ENCODE measurements around the gene DCUN1D3.
A peak's percentile ranks its signal among the peaks of the same experiment; 100 is the strongest.

The DCUN1D3 gene

DNA sequence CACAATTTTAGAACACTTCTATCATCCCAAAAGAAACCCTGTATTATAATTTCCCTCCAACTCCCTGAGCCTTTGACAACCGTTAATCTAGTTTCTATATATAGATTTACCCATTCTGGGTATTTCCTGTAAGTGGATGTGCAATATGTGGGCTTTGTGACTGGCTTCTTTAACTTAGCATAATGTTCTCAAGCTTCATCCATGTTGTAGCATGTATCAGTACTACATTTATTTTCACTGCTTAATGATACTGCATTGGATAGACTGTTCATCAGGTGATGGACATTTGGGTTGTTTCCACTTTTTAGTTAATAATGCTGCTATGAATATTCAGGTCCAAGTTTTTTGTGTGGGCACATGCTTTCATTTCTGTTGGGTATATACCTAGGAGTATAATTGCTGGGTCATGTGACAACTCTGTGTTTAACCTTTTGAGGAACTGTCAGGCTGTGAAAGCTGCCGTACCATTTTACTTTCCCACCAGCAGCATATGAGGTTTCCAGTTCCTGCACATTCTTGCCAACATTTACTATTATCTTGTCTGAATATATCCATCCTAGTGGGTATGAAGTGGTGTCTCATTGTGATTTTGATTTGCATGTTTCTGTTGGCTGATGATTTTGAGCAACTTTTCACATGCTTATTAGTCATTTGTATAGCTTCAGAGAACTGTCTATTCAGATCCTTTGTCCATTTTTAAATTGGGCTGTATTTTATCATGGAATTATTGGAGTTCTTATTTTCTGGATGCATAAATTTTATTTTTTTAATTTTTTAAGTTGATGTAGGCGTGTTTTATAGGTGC is 77.4 kb downstream of the DCUN1D3 start:
- no peak for DNase-seq (ENCODE audit: low spot score)

DNA sequence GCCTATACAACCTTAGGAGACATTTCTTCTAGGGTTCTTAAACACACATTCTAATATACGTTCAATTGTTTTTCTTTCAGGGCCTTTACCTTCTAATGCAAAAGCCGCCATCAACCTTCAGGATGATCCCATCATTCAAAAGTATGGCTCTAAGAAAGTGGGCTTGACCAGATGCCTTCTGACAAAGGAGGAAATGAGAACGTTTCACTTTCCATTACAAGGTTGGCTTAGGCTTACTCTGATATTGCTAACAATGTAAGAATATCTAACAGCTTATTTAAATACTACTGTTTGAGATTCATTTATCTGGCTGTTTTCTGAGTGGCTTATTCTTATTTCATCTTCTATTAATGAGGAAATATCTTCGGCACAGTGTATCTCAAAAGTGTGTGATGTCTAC is 78.5 kb downstream of the DCUN1D3 start:
- DNase-seq (ENCODE audit: low spot score), result no peak

DNA sequence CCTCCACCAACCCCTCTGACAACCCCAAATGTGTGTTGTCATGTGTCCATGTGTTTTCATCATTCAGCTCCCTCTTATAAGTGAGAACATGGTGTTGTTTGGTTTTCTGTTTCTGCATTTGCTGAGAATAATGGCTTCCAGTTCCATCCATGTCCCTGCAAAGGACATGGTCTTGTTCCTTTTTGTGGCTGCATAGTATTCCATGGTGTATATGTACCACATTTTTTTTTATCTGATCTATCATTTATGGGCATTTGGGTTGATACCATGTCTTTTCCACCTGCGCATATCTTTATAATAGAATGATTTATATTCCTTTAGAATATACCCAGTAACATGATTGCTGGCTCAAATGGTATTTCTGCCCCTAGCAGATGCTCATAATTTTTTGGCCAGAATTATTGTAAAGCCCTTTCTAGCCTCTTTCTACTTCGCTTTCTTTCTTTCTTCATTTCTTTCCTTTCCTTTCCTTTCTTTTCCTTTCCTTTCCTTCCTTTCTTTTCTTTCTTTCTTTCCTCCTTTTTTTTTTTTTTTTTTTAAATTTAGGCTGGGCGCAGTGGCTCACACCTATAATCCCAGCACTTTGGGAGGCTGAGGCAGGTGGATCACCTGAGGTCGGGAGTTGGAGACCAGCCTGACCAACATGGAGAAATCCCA is 81.1 kb downstream of the DCUN1D3 start:
- no peak for DNase-seq (ENCODE audit: low spot score)

DNA sequence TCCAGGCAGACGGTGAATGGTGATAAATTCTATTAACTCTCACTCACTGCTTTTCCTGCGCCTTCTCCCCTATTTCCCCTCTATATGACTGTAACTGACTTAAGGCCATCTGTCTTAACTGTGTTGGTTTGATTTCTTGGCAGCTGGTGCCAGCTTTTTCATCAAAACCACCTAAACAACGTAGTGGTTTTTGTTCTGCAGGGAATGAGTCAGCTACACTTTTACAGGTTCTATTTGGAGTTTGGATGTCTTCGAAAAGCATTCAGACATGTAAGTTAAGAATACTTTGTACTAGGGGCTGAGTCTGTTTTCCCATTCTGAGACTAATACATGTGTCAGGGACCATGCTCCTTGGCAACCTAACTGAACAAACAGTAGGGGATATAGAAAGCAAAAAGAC is 85.4 kb downstream of the DCUN1D3 start:
- DNase-seq (ENCODE audit: low spot score), result no peak

DNA sequence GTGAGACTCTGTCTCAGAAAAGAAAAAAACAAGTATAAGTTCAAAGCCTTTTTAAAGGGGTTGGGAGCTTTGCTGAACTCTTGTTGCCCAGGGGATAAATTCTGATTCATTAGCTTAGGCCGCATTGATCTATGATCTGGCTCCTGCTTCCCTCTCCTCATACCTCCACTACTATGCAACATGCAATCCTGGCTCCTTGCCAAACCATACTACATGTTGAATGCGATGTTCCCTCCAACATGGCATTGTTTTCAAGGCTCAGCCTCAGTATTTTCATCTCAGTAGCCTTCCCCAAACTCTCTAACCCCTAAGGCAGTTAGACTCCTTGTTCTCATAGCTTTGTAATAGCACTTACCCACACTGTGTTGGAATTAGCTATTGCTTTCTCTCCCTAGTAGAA is 87.6 kb downstream of the DCUN1D3 start:
- DNase-seq (ENCODE audit: low spot score), result no peak

DNA sequence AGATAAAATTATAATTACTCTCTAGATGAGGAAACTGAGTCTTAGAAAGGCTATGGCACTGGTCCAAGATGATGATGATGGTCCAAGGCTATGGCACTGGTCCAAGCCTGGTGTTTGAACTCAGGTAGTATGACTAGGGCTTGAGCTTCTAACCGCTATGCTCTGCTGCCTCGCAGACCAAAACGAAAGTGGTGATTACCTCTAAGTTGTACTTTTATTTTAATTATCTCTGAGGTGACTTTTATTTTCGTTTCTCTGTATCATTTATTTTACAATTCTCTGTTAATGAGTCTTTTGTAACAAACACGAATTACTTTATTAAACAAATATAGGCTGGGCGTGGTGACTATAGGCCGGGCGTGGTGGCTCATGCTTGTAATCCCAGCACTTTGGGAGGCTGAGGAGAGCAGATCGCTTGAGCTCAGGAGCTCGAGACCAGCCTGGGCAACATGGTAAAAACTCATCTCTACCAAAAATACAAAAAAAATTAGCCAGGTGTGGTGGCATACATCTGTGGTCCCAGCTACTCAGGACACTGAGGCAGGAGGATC is 88.2 kb downstream of the DCUN1D3 start:
- DNase-seq (ENCODE audit: low spot score), result no peak

DNA sequence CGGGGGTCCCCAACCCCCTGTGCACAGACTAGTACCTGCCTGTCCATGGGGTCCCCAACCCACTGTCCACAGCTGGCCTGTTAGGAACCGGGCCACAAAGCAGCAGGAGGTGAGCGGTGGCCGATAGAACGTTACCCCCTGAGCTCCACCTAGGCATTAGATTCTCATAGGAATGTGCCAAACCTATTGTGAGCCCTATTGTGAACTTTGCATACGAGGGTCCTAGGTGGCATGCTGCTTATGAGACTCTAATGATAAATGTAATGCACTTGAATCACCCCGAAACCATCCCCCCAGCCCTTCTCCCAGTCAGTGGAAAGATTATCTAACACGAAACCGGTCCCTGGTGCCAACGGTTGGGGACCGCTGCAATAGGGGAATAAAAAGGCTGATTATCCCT is 92.3 kb downstream of the DCUN1D3 start:
- no peak for DNase-seq (ENCODE audit: low spot score)

DNA sequence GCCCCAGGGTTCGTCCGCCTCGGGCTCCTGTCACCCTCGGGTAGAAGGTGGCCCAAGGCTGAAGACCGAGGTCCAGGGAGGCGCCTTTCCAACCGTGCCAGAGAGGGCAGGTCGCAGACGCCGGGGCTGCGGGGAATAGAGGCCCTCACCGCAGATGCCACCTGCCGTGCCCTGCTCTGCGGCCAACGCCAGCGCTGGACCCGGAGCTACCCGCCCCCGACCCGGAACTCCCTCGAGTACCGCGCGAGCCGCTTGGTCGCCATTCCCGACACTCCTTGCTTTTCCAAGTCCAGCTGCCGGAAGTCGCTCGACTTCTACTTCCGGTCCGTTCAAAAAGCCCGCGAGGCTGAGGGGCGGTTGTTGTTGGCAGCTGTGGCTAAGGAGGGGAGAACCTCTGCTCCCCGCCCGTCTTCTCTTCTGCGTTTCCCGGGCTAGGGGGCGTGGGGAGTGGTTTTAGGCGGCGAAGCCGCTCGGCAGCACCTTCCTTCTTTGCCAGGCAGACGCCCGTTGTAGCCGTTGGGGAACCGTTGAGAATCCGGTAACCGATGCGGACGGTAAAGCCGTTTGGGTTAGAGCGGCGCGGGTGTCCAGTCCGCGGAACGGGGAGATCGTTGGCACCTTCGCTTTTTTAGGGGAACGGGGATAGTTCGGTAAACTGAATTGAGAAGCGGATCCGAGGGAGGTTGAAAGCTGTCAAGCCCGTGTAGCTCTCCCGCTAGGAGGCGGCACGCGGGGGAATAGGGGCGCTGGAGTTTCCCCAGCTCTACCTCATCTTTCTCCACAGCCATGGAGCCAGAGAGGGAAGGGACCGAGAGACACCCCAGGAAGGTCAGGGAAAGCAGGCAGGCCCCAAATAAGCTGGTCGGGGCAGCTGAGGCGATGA is 93.7 kb downstream of the DCUN1D3 start, which contains the start of the genes ERI2 and REXO5:
Gene ERI2, minus strand, starts transcription at position 305 of the 883 bp plus-strand sequence. Its CDS starts 42 bp downstream, at position 263.
Gene REXO5, plus strand, starts transcription at position 360 of the 883 bp plus-strand sequence. Its CDS starts 427 bp downstream, at position 787.
- DNase-seq (ENCODE audit: low spot score), result peak; percentile 75

DNA sequence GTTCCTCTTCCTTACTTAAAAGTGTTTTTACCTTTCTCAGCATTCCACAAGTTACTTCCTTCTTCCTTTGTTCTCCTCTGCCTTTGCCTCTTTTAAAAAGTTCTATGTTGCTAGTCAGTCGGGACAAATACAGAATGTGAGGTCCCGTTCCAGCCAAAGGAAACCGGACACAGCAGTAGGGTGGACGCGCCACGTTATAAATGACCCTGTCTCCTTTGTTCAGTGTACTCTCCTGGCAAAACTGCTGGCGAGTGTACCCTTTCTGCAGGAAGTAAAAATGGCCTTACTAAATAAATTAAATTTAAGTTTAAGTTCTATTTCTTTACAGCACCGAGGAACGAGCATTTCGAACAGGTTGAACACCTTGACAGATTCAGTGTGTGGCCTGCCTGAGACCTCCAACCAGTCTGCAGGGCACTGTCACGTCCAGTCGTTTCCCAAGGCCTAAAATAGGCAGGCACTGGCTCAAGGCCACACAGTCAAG is 94.4 kb downstream of the DCUN1D3 start:
- peak; percentile 3 for DNase-seq (ENCODE audit: low spot score)

Data from CD4-positive, alpha-beta T cell treated with Interleukin-15 for 4 hours (primary cell).